Ovary (tissue), 3 donors: ENCODE results near the gene COL5A3.

Experiments
- CTCF ChIP-seq, 3 donors: fragments of 450-650 bp in 2 of 3; fragments of 200-600 bp in 1 of 3; IDR thresholded peaks; one replicate each; pipeline versions ENCODE4 v1.5.1 to v1.8.0; 2016 to 2022; ENCODE audit warnings: antibody characterized with exemption in 3 of 3, mild to moderate bottlenecking in 1 of 3
- EP300 ChIP-seq: sonication (generic); formaldehyde crosslinking; IDR thresholded peaks from one replicate; pipeline ENCODE4 v1.6.1; 2017; ENCODE audit warnings: antibody characterized with exemption
- donor health status: DM: no; HTN: no; CAD: no.

- TF ChIP-seq CTCF (IDR thresholded peaks at IDR 0.05) = no peak
- TF ChIP-seq EP300 = no peak
Observed at GRCh38 chr19:9989504-9989903, 20.8 kb downstream of the COL5A3 start.
